Measurements from ENCODE around the gene MN1. TPM values are rescaled to one million over a fixed set of nuclear protein-coding genes. Genes with fewer than 3 reads are reported as not detected.

Gene MN1
- total and polyA plus RNA-seq, 2 donors (not counting 1 experiment from before 2014, with no cell fraction given) = 2.8 to 7.4 TPM

DNA sequence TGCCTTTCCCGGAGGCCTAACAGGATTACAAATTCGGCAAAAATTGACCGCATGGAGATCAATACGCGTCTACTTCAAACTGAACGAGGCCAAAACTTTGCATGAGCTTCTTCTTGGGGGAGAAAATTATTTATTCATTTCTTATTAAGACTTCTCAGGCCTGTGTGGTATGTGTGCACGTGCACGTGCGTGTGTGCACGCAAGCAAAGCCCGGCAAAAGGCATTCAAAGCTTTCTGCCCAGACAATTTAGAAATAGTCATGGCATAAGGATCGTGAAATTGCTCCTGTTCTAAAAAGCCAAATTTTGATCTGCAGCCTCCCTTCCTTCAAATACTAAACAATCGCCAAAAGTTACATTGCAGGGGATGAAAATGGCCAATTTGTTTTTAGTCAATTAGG, 14.6 kb downstream of the MN1 start:
- Histone ChIP-seq H3K36me3 (ENCODE audit: control insufficient read depth, insufficient read depth, low read length) (no peaks in the 10 kb centered on the region), H3K79me2 (ENCODE audit: control insufficient read depth, insufficient read depth, low read length) (no peaks in the 10 kb centered on the region), H3K27ac (ENCODE audit: insufficient read depth, low read length) (no peak overlapping the region), H2AFZ (ENCODE audit: low read length) (no peak overlapping the region), H3K4me1 (ENCODE audit: control insufficient read depth, extremely low read depth, insufficient read depth, low read length) (no peaks in the 10 kb centered on the region), H3K27me3 (ENCODE audit: control insufficient read depth, insufficient read depth, low read length) (peaks cover 2% of the 10 kb centered on the region), H3K4me3 (replicated peaks in 1 of 4; ENCODE audit: control extremely low read depth in 1 of 4, insufficient read depth in 1 of 4, low read depth in 3 of 4, low read length in 4 of 4) (no peak overlapping the region), H3K4me2 (ENCODE audit: extremely low read depth, insufficient read depth, low read length) (no peak overlapping the region), H4K20me1 (ENCODE audit: control insufficient read depth, extremely low read depth, insufficient read depth, low read length) (no peaks in the 10 kb centered on the region), H3K9ac (ENCODE audit: insufficient read depth, low read length) (no peak overlapping the region), H3K9me3 (ENCODE audit: control insufficient read depth, insufficient read depth, low read depth, low read length) (no peaks in the 10 kb centered on the region)
- no peak for DNase-seq (ENCODE audit: low read depth in 2 of 2)
- TF ChIP-seq, protein P1, sequence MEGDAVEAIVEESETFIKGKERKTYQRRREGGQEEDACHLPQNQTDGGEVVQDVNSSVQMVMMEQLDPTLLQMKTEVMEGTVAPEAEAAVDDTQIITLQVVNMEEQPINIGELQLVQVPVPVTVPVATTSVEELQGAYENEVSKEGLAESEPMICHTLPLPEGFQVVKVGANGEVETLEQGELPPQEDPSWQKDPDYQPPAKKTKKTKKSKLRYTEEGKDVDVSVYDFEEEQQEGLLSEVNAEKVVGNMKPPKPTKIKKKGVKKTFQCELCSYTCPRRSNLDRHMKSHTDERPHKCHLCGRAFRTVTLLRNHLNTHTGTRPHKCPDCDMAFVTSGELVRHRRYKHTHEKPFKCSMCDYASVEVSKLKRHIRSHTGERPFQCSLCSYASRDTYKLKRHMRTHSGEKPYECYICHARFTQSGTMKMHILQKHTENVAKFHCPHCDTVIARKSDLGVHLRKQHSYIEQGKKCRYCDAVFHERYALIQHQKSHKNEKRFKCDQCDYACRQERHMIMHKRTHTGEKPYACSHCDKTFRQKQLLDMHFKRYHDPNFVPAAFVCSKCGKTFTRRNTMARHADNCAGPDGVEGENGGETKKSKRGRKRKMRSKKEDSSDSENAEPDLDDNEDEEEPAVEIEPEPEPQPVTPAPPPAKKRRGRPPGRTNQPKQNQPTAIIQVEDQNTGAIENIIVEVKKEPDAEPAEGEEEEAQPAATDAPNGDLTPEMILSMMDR (conservative IDR thresholded peaks at IDR 0.05 in 1 of 2, IDR thresholded peaks at IDR 0.05 in 1 of 2; ENCODE audit: low read depth in 1 of 2, low read length in 2 of 2) = no peak
- no peak for TF ChIP-seq EZH2 (IDR thresholded peaks at IDR 0.05; ENCODE audit: low read length, missing control alignments)

DNA sequence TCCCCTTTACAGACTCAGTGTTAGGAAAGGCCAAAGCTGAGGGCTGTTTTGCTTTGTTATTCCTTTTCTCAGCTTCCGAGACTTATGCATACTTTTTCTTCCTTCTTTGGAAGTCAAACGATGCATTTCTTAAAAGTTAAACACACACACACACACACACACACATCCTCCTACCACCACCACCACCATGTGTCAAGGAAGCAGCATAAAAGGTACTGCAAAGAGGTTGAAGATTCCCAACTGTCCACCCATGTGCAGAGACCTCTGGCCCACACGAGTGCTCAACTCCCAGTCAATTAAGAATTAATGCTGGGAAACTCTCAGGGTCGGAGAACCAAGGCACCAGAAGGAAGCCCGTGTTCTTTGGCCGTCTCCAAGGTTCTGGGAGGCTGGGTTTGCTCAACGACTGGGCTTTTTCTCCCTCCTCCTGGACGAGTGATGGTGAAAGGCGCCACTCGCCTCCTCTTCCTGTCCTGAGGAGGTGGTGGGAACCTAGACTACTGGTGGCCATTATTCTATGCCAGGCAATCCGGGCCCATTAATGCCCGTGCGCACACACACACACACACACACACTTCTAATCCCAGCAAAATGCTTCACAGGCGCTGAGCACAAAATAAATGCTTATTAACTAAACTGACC, 15.1 kb downstream of the MN1 start:
- no peaks in the 10 kb centered on the region for H3K79me2 ChIP-seq (ENCODE audit: control insufficient read depth, insufficient read depth, low read length)
- peak in 1 of 2 donors; percentile 60 for DNase-seq (ENCODE audit: low read depth in 2 of 2)
- no peak overlapping the region for H3K4me2 ChIP-seq (ENCODE audit: extremely low read depth, insufficient read depth, low read length)
- no peak overlapping the region for H3K27ac ChIP-seq (ENCODE audit: insufficient read depth, low read length)
- H3K9me3 ChIP-seq (ENCODE audit: control insufficient read depth, insufficient read depth, low read depth, low read length) = no peaks in the 10 kb centered on the region
- no peak overlapping the region for H3K9ac ChIP-seq (ENCODE audit: insufficient read depth, low read length)
- no peak overlapping the region for H2AFZ ChIP-seq (ENCODE audit: low read length)
- peaks cover 2% of the 10 kb centered on the region for H3K27me3 ChIP-seq (ENCODE audit: control insufficient read depth, insufficient read depth, low read length)
- TF ChIP-seq EZH2 (IDR thresholded peaks at IDR 0.05; ENCODE audit: low read length, missing control alignments) = no peak
- TF ChIP-seq, protein P1 (conservative IDR thresholded peaks at IDR 0.05 in 1 of 2, IDR thresholded peaks at IDR 0.05 in 1 of 2; ENCODE audit: low read depth in 1 of 2, low read length in 2 of 2) = no peak
- H3K36me3 ChIP-seq (ENCODE audit: control insufficient read depth, insufficient read depth, low read length) = no peaks in the 10 kb centered on the region
- no peaks in the 10 kb centered on the region for H3K4me1 ChIP-seq (ENCODE audit: control insufficient read depth, extremely low read depth, insufficient read depth, low read length)
- H4K20me1 ChIP-seq (ENCODE audit: control insufficient read depth, extremely low read depth, insufficient read depth, low read length) = no peaks in the 10 kb centered on the region
- no peak overlapping the region for H3K4me3 ChIP-seq (replicated peaks in 1 of 4; ENCODE audit: control extremely low read depth in 1 of 4, insufficient read depth in 1 of 4, low read depth in 3 of 4, low read length in 4 of 4)

DNA sequence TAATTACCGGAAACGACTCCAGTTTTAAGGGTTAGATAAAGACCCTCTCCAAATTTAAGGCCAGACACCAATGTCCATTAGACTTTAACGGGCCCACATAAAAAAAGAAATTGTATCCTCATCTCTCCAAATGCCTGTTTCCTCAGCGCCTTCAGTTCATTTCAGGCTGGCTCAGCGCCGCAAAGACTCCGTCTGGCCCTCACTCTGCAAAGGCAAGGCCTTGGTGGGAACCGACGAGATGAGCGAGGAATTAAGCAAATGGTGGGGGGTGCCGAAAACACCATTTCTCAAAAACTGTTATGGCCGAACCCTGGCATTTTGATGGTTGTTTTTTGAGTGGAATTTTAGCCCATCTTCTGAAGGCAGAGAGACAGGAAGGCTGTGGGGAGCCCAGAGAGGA, 15.7 kb downstream of the MN1 start:
- Histone ChIP-seq H3K27me3 (ENCODE audit: control insufficient read depth, insufficient read depth, low read length) (peaks cover 2% of the 10 kb centered on the region), H3K4me2 (ENCODE audit: extremely low read depth, insufficient read depth, low read length) (no peak overlapping the region), H3K9me3 (ENCODE audit: control insufficient read depth, insufficient read depth, low read depth, low read length) (no peaks in the 10 kb centered on the region), H4K20me1 (ENCODE audit: control insufficient read depth, extremely low read depth, insufficient read depth, low read length) (no peaks in the 10 kb centered on the region), H3K4me3 (replicated peaks in 1 of 4; ENCODE audit: control extremely low read depth in 1 of 4, insufficient read depth in 1 of 4, low read depth in 3 of 4, low read length in 4 of 4) (no peak overlapping the region), H3K79me2 (ENCODE audit: control insufficient read depth, insufficient read depth, low read length) (no peaks in the 10 kb centered on the region), H3K4me1 (ENCODE audit: control insufficient read depth, extremely low read depth, insufficient read depth, low read length) (no peaks in the 10 kb centered on the region), H3K9ac (ENCODE audit: insufficient read depth, low read length) (no peak overlapping the region), H3K27ac (ENCODE audit: insufficient read depth, low read length) (no peak overlapping the region), H3K36me3 (ENCODE audit: control insufficient read depth, insufficient read depth, low read length) (no peaks in the 10 kb centered on the region), H2AFZ (ENCODE audit: low read length) (no peak overlapping the region)
- no peak for TF ChIP-seq EZH2 (IDR thresholded peaks at IDR 0.05; ENCODE audit: low read length, missing control alignments)
- DNase-seq (ENCODE audit: low read depth in 2 of 2) = no peak
